ENCODE results near the gene ORC3.

ORC3 gene

GRCh38 chr6:87658516-87658915 is 68.6 kb downstream of the ORC3 start:
- Mint-ChIP-seq H3K36me3 (ENCODE audit: low read depth) (peaks cover 35% of the 10 kb centered on the region), H3K4me1 (ENCODE audit: low read depth) (peaks cover 10% of the 10 kb centered on the region), H3K27ac (no peak overlapping the region), H3K27me3 (no peaks in the 10 kb centered on the region), H3K9me3 (no peaks in the 10 kb centered on the region), H3K4me3 (no peak overlapping the region)
- intact Hi-C loops (cut with micrococcal nuclease): no loop called here

DNA sequence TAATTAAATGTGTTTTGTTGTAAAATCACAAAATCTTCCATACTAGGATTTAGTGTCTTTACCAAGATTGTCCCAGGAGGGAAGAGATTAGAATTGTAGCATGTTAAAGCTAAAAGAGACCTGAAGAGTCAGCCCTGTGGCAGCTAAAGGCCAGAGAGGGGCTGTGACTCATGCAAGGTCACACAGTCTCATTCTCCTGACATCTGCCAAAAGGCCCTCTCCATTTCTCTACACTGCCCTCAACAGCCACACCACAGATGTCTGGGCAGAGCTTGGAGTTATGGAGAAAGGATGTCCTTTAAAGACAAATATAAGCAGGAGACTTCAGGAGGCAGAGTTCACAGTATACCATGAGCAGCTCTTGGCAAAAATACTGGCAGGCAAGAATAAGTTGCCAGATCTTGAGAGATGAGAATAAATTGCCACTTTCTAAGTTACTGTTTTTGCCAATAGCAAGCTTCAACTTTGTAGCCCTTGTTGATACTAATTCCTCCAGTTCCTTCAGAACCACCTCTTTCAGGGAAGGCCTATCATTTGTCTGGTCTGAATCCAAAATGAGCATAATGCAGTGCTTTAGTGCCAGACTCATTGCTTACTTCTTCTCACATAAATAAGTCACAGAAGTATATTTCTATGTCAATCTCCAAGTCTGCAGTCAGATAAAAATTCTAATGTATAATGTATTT is 70.4 kb downstream of the ORC3 start:
- intact Hi-C loops (cut with micrococcal nuclease): loop anchor here (10.0 kb wide), 1 partner anchor 56 kb away; no protein-coding TSS in a partner anchor
- Mint-ChIP-seq H3K4me1 (ENCODE audit: low read depth) (peaks cover 4% of the 10 kb centered on the region), H3K27ac (no peak overlapping the region), H3K9me3 (no peaks in the 10 kb centered on the region), H3K4me3 (no peak overlapping the region), H3K27me3 (no peaks in the 10 kb centered on the region), H3K36me3 (ENCODE audit: low read depth) (peaks cover 28% of the 10 kb centered on the region)

DNA sequence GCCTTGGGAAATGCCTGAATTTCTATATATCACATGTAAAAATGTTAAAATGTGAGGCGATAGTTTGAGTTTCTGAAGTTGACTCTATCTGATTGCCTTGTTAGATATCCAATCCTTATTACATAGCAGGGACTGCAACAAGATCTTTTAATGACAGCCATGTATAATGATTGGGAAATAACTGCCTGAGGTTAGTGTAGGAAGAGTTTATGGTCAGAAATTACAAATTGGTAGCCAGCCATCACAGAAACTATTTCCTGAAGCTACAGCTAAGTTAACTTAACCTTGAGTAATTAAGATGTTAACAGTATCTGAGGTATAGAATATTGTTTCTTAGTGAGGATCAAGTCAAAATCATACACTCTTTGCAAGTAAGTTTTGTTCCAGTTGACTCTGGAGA is 71.1 kb downstream of the ORC3 start:
- peaks cover 4% of the 10 kb centered on the region for H3K4me1 Mint-ChIP-seq (ENCODE audit: low read depth)
- no peaks in the 10 kb centered on the region for H3K27me3 Mint-ChIP-seq
- no peak overlapping the region for H3K27ac Mint-ChIP-seq
- no peaks in the 10 kb centered on the region for H3K9me3 Mint-ChIP-seq
- H3K4me3 Mint-ChIP-seq: no peak overlapping the region
- peaks cover 30% of the 10 kb centered on the region for H3K36me3 Mint-ChIP-seq (ENCODE audit: low read depth)
- intact Hi-C loops (cut with micrococcal nuclease): loop anchor here (10.0 kb wide), 1 partner anchor 56 kb away; no protein-coding TSS in a partner anchor

DNA sequence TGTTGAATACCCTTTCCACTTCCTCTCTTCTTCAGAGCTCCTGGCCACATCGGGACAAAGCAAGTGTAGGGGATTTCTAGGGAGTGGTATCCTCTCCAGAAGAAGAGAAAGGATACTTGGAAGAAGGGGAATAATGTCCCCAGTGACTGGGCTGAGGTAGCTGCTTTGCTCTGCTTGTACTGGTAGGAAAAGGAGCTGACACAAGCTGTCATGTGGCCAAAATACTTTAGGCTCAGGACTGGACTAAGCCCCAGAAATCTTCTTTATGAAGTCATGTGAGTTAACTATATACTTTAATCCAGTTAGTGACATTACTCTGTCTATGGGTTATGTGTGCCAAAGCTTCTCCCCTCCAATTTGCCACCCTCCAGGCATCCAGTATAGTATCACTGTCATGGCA is 71.6 kb downstream of the ORC3 start:
- intact Hi-C loops (cut with micrococcal nuclease): loop anchor here (10.0 kb wide), 1 partner anchor 57 kb away; no protein-coding TSS in a partner anchor
- peaks cover 4% of the 10 kb centered on the region for H3K4me1 Mint-ChIP-seq (ENCODE audit: low read depth)
- no peaks in the 10 kb centered on the region for H3K9me3 Mint-ChIP-seq

GRCh38 chr6:87663434-87663833 is 73.5 kb downstream of the ORC3 start:
- no peaks in the 10 kb centered on the region for H3K27me3 Mint-ChIP-seq
- H3K27ac Mint-ChIP-seq: no peak overlapping the region
- intact Hi-C loops (cut with micrococcal nuclease): loop anchor here (10.0 kb wide), 1 partner anchor 59 kb away; no protein-coding TSS in a partner anchor
- no peaks in the 10 kb centered on the region for H3K9me3 Mint-ChIP-seq
- H3K4me1 Mint-ChIP-seq (ENCODE audit: low read depth): peaks cover 4% of the 10 kb centered on the region
- peaks cover 37% of the 10 kb centered on the region for H3K36me3 Mint-ChIP-seq (ENCODE audit: low read depth)
- no peak overlapping the region for H3K4me3 Mint-ChIP-seq

More for the DNA sequence above, 71.6 kb downstream of the ORC3 start:
- peaks cover 34% of the 10 kb centered on the region for H3K36me3 Mint-ChIP-seq (ENCODE audit: low read depth)
- no peak overlapping the region for H3K4me3 Mint-ChIP-seq
- H3K27ac Mint-ChIP-seq: no peak overlapping the region
- H3K27me3 Mint-ChIP-seq: no peaks in the 10 kb centered on the region

- H3K27me3 Mint-ChIP-seq: no peaks in the 10 kb centered on the region
- no peak overlapping the region for H3K4me3 Mint-ChIP-seq
- intact Hi-C loops (cut with micrococcal nuclease): loop anchor here (10.0 kb wide), 1 partner anchor 60 kb away; no protein-coding TSS in a partner anchor
- no peaks in the 10 kb centered on the region for H3K9me3 Mint-ChIP-seq
- H3K27ac Mint-ChIP-seq: no peak overlapping the region
- peaks cover 4% of the 10 kb centered on the region for H3K4me1 Mint-ChIP-seq (ENCODE audit: low read depth)
- H3K36me3 Mint-ChIP-seq (ENCODE audit: low read depth): peaks cover 38% of the 10 kb centered on the region
Measured at GRCh38 chr6:87664921-87665485, 75.1 kb downstream of the ORC3 start.

DNA sequence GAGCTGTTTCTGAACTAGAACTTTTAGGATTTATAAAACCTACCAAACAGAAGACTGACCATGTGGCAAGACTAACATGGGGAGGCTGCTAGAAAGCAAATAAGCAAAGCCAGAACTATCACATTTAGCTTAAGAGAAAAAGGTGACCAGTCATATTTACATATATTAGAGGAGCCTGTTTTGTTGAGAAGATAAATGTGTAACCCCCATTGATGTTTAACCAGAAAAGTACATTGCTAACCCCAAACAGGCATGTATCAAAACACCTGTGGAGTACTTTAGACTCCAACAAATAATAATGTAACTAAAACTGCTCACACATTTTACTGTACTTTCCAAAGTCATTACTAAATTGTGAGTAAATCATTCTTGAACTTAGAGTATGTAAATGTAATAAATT is 77.1 kb downstream of the ORC3 start:
- Mint-ChIP-seq H3K4me1 (ENCODE audit: low read depth) (peaks cover 15% of the 10 kb centered on the region), H3K27me3 (no peaks in the 10 kb centered on the region), H3K9me3 (no peaks in the 10 kb centered on the region), H3K36me3 (ENCODE audit: low read depth) (peaks cover 47% of the 10 kb centered on the region), H3K27ac (no peak overlapping the region), H3K4me3 (no peak overlapping the region)
- intact Hi-C loops (cut with micrococcal nuclease): loop anchor here (10.0 kb wide), 1 partner anchor 62 kb away; no protein-coding TSS in a partner anchor

GRCh38 chr6:87668013-87668412 is 78.1 kb downstream of the ORC3 start:
- intact Hi-C loops (cut with micrococcal nuclease): loop anchor here (10.0 kb wide), 1 partner anchor 63 kb away; no protein-coding TSS in a partner anchor

DNA sequence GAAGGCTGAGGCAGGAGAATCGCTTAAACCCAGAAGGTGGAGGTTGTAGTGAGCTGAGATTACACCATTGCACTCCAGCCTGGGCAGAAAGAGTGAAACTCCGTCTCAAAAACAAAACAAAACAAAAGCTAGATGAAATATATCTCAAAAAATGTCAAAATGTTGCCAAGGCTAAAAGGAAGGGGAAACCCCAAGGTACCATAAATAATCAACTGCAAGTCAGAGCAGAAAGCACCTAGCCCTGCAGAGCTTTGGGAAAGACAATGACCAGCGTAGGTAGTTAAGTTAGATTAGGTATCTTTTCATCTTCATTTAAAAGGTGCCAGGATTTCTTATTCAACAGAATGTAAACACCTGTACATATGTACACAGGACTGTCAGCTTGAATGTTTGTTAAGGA is 79.1 kb downstream of the ORC3 start:
- H3K4me3 Mint-ChIP-seq: no peak overlapping the region
- no peaks in the 10 kb centered on the region for H3K27me3 Mint-ChIP-seq
- peaks cover 23% of the 10 kb centered on the region for H3K4me1 Mint-ChIP-seq (ENCODE audit: low read depth)
- intact Hi-C loops (cut with micrococcal nuclease): loop anchor here (10.0 kb wide), 1 partner anchor 64 kb away; no protein-coding TSS in a partner anchor
- no peaks in the 10 kb centered on the region for H3K9me3 Mint-ChIP-seq
- peaks cover 60% of the 10 kb centered on the region for H3K36me3 Mint-ChIP-seq (ENCODE audit: low read depth)
- no peak overlapping the region for H3K27ac Mint-ChIP-seq

More at GRCh38 chr6:87668013-87668412, 78.1 kb downstream of the ORC3 start:
- peaks cover 23% of the 10 kb centered on the region for H3K4me1 Mint-ChIP-seq (ENCODE audit: low read depth)
- peaks cover 50% of the 10 kb centered on the region for H3K36me3 Mint-ChIP-seq (ENCODE audit: low read depth)
- no peak overlapping the region for H3K4me3 Mint-ChIP-seq
- no peaks in the 10 kb centered on the region for H3K9me3 Mint-ChIP-seq
- no peaks in the 10 kb centered on the region for H3K27me3 Mint-ChIP-seq
- H3K27ac Mint-ChIP-seq: no peak overlapping the region

DNA sequence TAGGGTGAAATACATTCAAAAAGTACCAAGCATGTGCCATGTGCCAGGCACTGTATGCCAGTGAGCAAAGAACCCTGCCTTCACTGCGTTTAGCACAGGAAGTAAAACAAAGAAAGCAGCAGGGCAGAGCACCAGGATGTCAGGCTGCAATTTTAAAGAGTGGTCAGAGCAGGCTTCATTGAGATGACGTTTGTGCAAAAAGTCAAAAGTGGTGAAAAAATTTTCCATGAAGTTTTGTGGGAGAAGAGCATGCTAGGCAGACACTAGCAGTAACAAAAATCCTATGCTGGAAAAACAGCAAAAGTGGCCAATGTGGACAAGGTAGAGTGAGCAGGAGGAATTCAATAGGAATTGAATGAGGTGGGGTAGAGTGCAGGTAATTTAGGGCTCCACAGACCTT is 80.8 kb downstream of the ORC3 start:
- intact Hi-C loops (cut with micrococcal nuclease): no loop called here
- no peaks in the 10 kb centered on the region for H3K9me3 Mint-ChIP-seq
- H3K4me3 Mint-ChIP-seq: no peak overlapping the region
- peaks cover 77% of the 10 kb centered on the region for H3K36me3 Mint-ChIP-seq (ENCODE audit: low read depth)
- no peaks in the 10 kb centered on the region for H3K27me3 Mint-ChIP-seq
- H3K27ac Mint-ChIP-seq: no peak overlapping the region
- peaks cover 23% of the 10 kb centered on the region for H3K4me1 Mint-ChIP-seq (ENCODE audit: low read depth)

DNA sequence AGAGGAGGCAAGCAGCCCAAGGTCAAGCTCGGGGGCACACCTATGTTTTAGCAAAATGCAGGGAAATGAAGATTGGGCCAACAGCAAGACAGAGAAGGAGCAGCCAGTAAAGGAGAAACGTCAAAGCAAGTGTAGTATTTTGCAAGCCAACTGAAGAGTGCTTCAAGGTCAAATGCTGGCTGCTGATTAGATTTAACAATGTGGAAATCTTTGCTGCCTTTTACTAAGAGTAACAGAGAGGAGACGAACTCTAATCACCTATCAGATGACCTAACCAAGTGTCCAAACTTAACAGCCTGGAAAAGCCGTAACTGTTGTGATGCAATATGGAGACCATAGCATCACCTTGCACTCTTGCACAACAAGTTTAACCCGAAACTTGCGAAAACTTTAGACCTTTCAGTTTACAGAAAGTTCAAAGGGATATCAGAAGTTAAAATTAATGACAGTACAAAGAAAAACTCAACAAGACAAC is 81.7 kb downstream of the ORC3 start:
- peak overlapping the region; percentile 64 for H3K27ac Mint-ChIP-seq
- H3K4me1 Mint-ChIP-seq (ENCODE audit: low read depth): peaks cover 23% of the 10 kb centered on the region
- intact Hi-C loops (cut with micrococcal nuclease): no loop called here
- no peaks in the 10 kb centered on the region for H3K9me3 Mint-ChIP-seq
- H3K27me3 Mint-ChIP-seq: no peaks in the 10 kb centered on the region
- H3K4me3 Mint-ChIP-seq: no peak overlapping the region
- peaks cover 78% of the 10 kb centered on the region for H3K36me3 Mint-ChIP-seq (ENCODE audit: low read depth)

DNA sequence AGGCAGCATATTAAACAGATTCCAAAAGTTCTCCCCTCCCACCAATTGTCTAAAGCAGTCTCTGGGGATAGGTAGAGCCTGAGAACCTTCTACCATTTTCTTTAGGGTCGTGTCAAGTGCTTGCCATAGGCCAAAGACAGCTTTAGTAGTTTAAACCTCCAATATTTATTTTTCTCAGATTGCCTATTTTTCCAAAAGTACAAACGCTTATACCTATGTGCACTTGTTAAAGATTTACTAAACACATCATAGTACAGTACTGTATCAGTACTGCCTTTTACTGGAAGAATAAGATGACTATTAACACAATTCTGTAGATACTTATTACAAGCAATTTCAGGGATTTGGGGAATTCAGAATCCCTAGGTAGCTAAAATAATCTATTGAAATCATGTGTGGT is 82.7 kb downstream of the ORC3 start:
- Mint-ChIP-seq H3K9me3 (no peaks in the 10 kb centered on the region), H3K4me3 (no peak overlapping the region), H3K27me3 (no peaks in the 10 kb centered on the region), H3K36me3 (ENCODE audit: low read depth) (peaks cover 81% of the 10 kb centered on the region), H3K4me1 (ENCODE audit: low read depth) (peaks cover 23% of the 10 kb centered on the region), H3K27ac (no peak overlapping the region)
- intact Hi-C loops (cut with micrococcal nuclease): no loop called here

- Mint-ChIP-seq H3K9me3 (no peaks in the 10 kb centered on the region), H3K4me3 (no peak overlapping the region), H3K4me1 (ENCODE audit: low read depth) (peaks cover 23% of the 10 kb centered on the region), H3K36me3 (ENCODE audit: low read depth) (peaks cover 86% of the 10 kb centered on the region), H3K27me3 (no peaks in the 10 kb centered on the region), H3K27ac (no peak overlapping the region)
- intact Hi-C loops (cut with micrococcal nuclease): no loop called here
Measured at GRCh38 chr6:87673237-87673636, 83.3 kb downstream of the ORC3 start.

DNA sequence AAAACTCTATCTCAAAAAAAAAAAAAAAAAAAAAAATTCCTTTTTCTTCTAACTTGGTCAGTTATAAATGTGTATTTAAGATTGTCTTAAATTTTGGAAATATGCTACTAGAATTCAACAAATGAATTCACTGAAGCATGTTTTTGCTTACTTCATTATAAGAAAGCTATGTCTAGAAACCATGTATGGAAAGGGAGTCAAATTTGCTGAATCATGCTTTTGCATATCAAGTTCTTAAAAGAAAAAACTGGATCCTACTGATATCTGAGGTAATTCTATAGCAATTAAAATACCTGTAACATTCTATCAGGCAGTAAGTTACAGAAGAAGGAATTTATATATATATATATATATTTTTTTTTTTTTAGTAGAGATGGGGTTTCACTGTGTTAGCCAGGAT is 84.4 kb downstream of the ORC3 start:
- no peak overlapping the region for H3K27ac Mint-ChIP-seq
- H3K4me3 Mint-ChIP-seq: no peak overlapping the region
- intact Hi-C loops (cut with micrococcal nuclease): no loop called here
- H3K4me1 Mint-ChIP-seq (ENCODE audit: low read depth): peaks cover 23% of the 10 kb centered on the region
- H3K9me3 Mint-ChIP-seq: no peaks in the 10 kb centered on the region
- no peaks in the 10 kb centered on the region for H3K27me3 Mint-ChIP-seq
- peaks cover 90% of the 10 kb centered on the region for H3K36me3 Mint-ChIP-seq (ENCODE audit: low read depth)

Measured in dendritic cell treated with granulocyte-macrophage colony-stimulating factor and Interleukin-4, amounts not matched to agents 40 ng/mL and 50 ng/mL, for 4 days (primary cell).